Spleen (tissue), 11 donors: Measurements from ENCODE around the gene EGFR. TPM values are rescaled to one million over a fixed set of nuclear protein-coding genes. Genes with fewer than 3 reads are reported as not detected.

ENCODE experiments used
- DNase-seq: peaks from one replicate; pipeline ENCODE4 v3.0.0-alpha.2; 2020
- H3K27ac ChIP-seq, 8 donors: fragments of 200-600 bp; sonication (generic) in 7 of 8; 1 replicate in 4 of 8; 2 replicates in 4 of 8; pipeline versions ENCODE4 v1.5.0 to v1.8.0; 2016 to 2021; ENCODE audit warnings: inconsistent platforms in 4 of 8, mild to moderate bottlenecking in 4 of 8, moderate library complexity in 1 of 8
- H3K27me3 ChIP-seq, 7 donors: fragments of 200-600 bp; sonication (generic) in 6 of 7; replicated peaks in 1 of 7; 1 replicate in 4 of 7; 2 replicates in 3 of 7; pipeline versions ENCODE4 v1.5.0 to v1.8.0; 2016 to 2021; ENCODE audit warnings: inconsistent platforms in 3 of 7, mild to moderate bottlenecking in 1 of 7
- H3K36me3 ChIP-seq, 6 donors: fragments of 200-600 bp; sonication (generic) in 5 of 6; 1 replicate in 4 of 6; 2 replicates in 2 of 6; pipeline versions ENCODE4 v1.5.0 to v1.8.0; 2016 to 2021; ENCODE audit warnings: inconsistent platforms in 2 of 6
- H3K4me1 ChIP-seq, 6 donors: fragments of 200-600 bp; sonication (generic) in 5 of 6; 1 replicate in 3 of 6; 2 replicates in 3 of 6; pipeline versions ENCODE4 v1.5.0 to v1.8.0; 2016 to 2021; ENCODE audit warnings: inconsistent platforms in 3 of 6
- H3K4me3 ChIP-seq, 8 donors: fragments of 200-600 bp; sonication (generic) in 7 of 8; 1 replicate in 4 of 8; 2 replicates in 4 of 8; pipeline versions ENCODE4 v1.5.0 to v1.8.0; 2016 to 2021; ENCODE audit warnings: inconsistent platforms in 4 of 8, mild to moderate bottlenecking in 4 of 8, moderate library complexity in 2 of 8
- H3K9me3 ChIP-seq, 8 donors: fragments of 200-600 bp; sonication (generic) in 7 of 8; 1 replicate in 4 of 8; 2 replicates in 4 of 8; pipeline versions ENCODE4 v1.5.0 to v1.8.0; 2016 to 2021; ENCODE audit warnings: inconsistent platforms in 4 of 8
- CTCF ChIP-seq, 11 experiments: fragments of 200-600 bp in 7 of 11; fragments of 450-650 bp in 4 of 11; sonication (generic) in 4 of 11; IDR thresholded peaks in 8 of 11; conservative IDR thresholded peaks in 3 of 11; 1 replicate in 7 of 11; 2 replicates in 4 of 11; pipeline versions ENCODE4 v1.4.0 to v1.8.0; 2016 to 2021; ENCODE audit warnings: antibody characterized with exemption in 11 of 11, inconsistent platforms in 4 of 11, mild to moderate bottlenecking in 1 of 11
- POLR2A ChIP-seq, 3 donors: fragments of 450-650 bp; IDR thresholded peaks; one replicate each; pipeline ENCODE4 v1.5.1; 2017; ENCODE audit warnings: antibody characterized with exemption in 3 of 3, mild to moderate bottlenecking in 1 of 3
- POLR2AphosphoS5 ChIP-seq, 3 donors: sonication (generic); formaldehyde crosslinking; IDR thresholded peaks; one replicate each; pipeline ENCODE4 v1.5.1; 2017; ENCODE audit warnings: antibody characterized with exemption in 3 of 3
- WGBS, 5 donors: extraction: QIAGEN DNeasy Blood & Tissue Kit in 3 of 5; methylation state at CpG; one replicate each; pipeline versions ENCODE4 v1.1.5 to v1.1.7; 2013 to 2018; 5-methylcytosine and 5-hydroxymethylcytosine counted together
- intact Hi-C: fragments of 100-400 bp; cut with DNase I; formaldehyde crosslinking; loops from one replicate; pipeline ENCODE4 v1.15.0; 2023; ENCODE audit warnings: low total_unique reads
- polyA plus RNA-seq, 3 donors: library from polyadenylated mRNA; stranded (reverse); fragments of 200-250 nt; gene quantifications; one replicate each; pipeline ENCODE4 v1.2.1, GENCODE V29; 2013
- total RNA-seq, 7 donors: library from RNA; depleted of rRNA in 3 of 7; stranded (reverse); fragments of >200 nt in 3 of 7; fragmentation: NEBNext Ultra II Directional in 4 of 7; extraction: Animal tissue kit (Norgen Biotek cat#: 25700) in 4 of 7; gene quantifications; one replicate each; pipeline versions ENCODE4 v1.1.0 to v1.2.1, GENCODE V29; 2016 to 2021
- donor health status: healthy with polysubstance abuse.
- donor health status: DM: no; HTN: no; CAD: no; lungs with moderate emphysema.
- donor health status: DM: no; HTN: no; CAD: no.
- donor health status: Bipolar disorder and iron deficiency.
- donor health status: healthy.
- donor health status: DM: no; HTN: no; CAD: no.
- donor health status: DM: yes; HTN: yes; CAD: no.

EGFR gene
- total and polyA plus RNA-seq, 10 donors, result 1.1 to 35.2 (median 24.5) TPM

GRCh38 chr7:55044371-55044717, 25.5 kb downstream of the EGFR start:
- Histone ChIP-seq H3K27ac (no peak overlapping the region), H3K36me3 (no peaks in the 10 kb centered on the region), H3K9me3 (no peaks in the 10 kb centered on the region), H3K4me3 (no peak overlapping the region), H3K4me1 (peaks cover 0 to 3% (median 0%) of the 10 kb centered on the region in 6 donors), H3K27me3 (no peaks in the 10 kb centered on the region)
- DNase-seq, result no peak
- 77 to 94% (median 92%) methylated on average over 6 of the region's 6 CpGs for WGBS, 5 donors
- intact Hi-C loops, result no loop called here
- no peak for TF ChIP-seq CTCF (IDR thresholded peaks at IDR 0.05 in 8 of 11, conservative IDR thresholded peaks at IDR 0.05 in 3 of 11)
- TF ChIP-seq POLR2A (IDR thresholded peaks at IDR 0.05), result no peak
- TF ChIP-seq POLR2AphosphoS5 (IDR thresholded peaks at IDR 0.05), result no peak

- Histone ChIP-seq H3K4me3 (no peak overlapping the region), H3K27ac (no peak overlapping the region), H3K27me3 (no peaks in the 10 kb centered on the region), H3K9me3 (no peaks in the 10 kb centered on the region), H3K4me1 (peaks cover 0 to 3% (median 0%) of the 10 kb centered on the region in 6 donors), H3K36me3 (no peaks in the 10 kb centered on the region)
- WGBS, 5 donors, result 85 to 86% (median 85%) methylated on average over 5 of the region's 5 CpGs
- no peak for DNase-seq
- intact Hi-C loops, result no loop called here
- no peak for TF ChIP-seq POLR2A (IDR thresholded peaks at IDR 0.05)
- no peak for TF ChIP-seq CTCF (IDR thresholded peaks at IDR 0.05 in 8 of 11, conservative IDR thresholded peaks at IDR 0.05 in 3 of 11)
- no peak for TF ChIP-seq POLR2AphosphoS5 (IDR thresholded peaks at IDR 0.05)
Measured at GRCh38 chr7:55044791-55045190, 26.0 kb downstream of the EGFR start.

GRCh38 chr7:55046582-55047342, 27.9 kb downstream of the EGFR start:
- 79 to 85% (median 82%) methylated on average over 7 of the region's 7 CpGs for WGBS, 5 donors
- intact Hi-C loops, result no loop called here
- Histone ChIP-seq H3K36me3 (no peaks in the 10 kb centered on the region), H3K9me3 (no peaks in the 10 kb centered on the region), H3K27ac (no peak overlapping the region), H3K4me3 (no peak overlapping the region), H3K4me1 (peaks cover 0 to 3% (median 0%) of the 10 kb centered on the region in 6 donors), H3K27me3 (no peaks in the 10 kb centered on the region)
- no peak for TF ChIP-seq CTCF (IDR thresholded peaks at IDR 0.05 in 8 of 11, conservative IDR thresholded peaks at IDR 0.05 in 3 of 11)
- TF ChIP-seq POLR2A (IDR thresholded peaks at IDR 0.05), result no peak
- no peak for TF ChIP-seq POLR2AphosphoS5 (IDR thresholded peaks at IDR 0.05)
- no peak for DNase-seq

GRCh38 chr7:55048221-55048859, 29.5 kb downstream of the EGFR start:
- intact Hi-C loops, result no loop called here
- H3K4me1 ChIP-seq, result peaks cover 0 to 3% (median 0%) of the 10 kb centered on the region in 6 donors
- H3K36me3 ChIP-seq, result no peaks in the 10 kb centered on the region
- H3K9me3 ChIP-seq, result no peaks in the 10 kb centered on the region
- WGBS, 5 donors, result 79 to 88% (median 85%) methylated on average over 6 of the region's 6 CpGs
- no peak for DNase-seq
- no peak overlapping the region for H3K27ac ChIP-seq
- no peak overlapping the region for H3K4me3 ChIP-seq
- no peaks in the 10 kb centered on the region for H3K27me3 ChIP-seq
- no peak for TF ChIP-seq CTCF (IDR thresholded peaks at IDR 0.05 in 8 of 11, conservative IDR thresholded peaks at IDR 0.05 in 3 of 11)
